ENCODE results near the gene TRAPPC12.

DNA sequence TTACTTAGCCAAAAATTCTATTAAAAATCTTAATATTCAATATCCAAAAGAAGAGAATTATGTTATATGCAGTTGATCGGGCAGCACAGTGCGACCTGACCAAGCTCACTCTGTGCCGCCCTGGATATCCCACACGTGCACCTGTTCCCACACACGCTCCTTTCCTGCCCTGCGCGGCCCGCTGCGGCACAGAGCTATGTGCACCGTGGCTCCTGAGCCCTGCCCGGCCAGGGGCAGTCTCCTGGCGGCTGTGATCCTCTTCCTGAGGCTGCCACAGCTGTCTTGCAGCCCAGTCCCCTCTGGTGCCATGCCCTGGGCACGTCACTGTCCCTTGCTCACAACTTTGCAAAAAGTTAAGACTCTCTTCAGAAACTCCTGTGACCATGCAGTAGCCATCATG lies 29.3 kb downstream of the TRAPPC12 start:
- TF ChIP-seq, protein P1, sequence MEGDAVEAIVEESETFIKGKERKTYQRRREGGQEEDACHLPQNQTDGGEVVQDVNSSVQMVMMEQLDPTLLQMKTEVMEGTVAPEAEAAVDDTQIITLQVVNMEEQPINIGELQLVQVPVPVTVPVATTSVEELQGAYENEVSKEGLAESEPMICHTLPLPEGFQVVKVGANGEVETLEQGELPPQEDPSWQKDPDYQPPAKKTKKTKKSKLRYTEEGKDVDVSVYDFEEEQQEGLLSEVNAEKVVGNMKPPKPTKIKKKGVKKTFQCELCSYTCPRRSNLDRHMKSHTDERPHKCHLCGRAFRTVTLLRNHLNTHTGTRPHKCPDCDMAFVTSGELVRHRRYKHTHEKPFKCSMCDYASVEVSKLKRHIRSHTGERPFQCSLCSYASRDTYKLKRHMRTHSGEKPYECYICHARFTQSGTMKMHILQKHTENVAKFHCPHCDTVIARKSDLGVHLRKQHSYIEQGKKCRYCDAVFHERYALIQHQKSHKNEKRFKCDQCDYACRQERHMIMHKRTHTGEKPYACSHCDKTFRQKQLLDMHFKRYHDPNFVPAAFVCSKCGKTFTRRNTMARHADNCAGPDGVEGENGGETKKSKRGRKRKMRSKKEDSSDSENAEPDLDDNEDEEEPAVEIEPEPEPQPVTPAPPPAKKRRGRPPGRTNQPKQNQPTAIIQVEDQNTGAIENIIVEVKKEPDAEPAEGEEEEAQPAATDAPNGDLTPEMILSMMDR (IDR thresholded peaks at IDR 0.05), result no peak
- TF ChIP-seq POLR2A (IDR thresholded peaks at IDR 0.05), result no peak
